ENCODE data around the gene SPATA20.

The SPATA20 gene

GRCh38 chr17:50605429-50605828, 58.5 kb downstream of the SPATA20 start:
- H4K20me1 ChIP-seq (ENCODE audit: insufficient read depth, low read length) = no peaks in the 10 kb centered on the region
- TF ChIP-seq EZH2phosphoT487 (IDR thresholded peaks at IDR 0.05; ENCODE audit: low read depth) = no peak
- no peak for TF ChIP-seq CTCF (IDR thresholded peaks at IDR 0.05; ENCODE audit: low read depth, low read length)
- H3K4me3 ChIP-seq (ENCODE audit: low read length) = no peak overlapping the region
- no peak overlapping the region for H3K27ac ChIP-seq (ENCODE audit: low read length)
- H3K4me2 ChIP-seq (ENCODE audit: low read length) = no peak overlapping the region
- H3K9ac ChIP-seq (ENCODE audit: low read length) = no peak overlapping the region
- no peaks in the 10 kb centered on the region for H3K36me3 ChIP-seq (replicated peaks; ENCODE audit: low read depth, low read length)
- H3K9me3 ChIP-seq (ENCODE audit: insufficient read depth, low read length) = no peaks in the 10 kb centered on the region
- H3K4me1 ChIP-seq (ENCODE audit: low read length) = 0 out of 2 replicates have a peak, but pooled peaks cover 5% of the 10 kb centered on the region
- peaks cover 62% of the 10 kb centered on the region for H3K27me3 ChIP-seq (ENCODE audit: low read depth, low read length)
- no peak overlapping the region for H2AFZ ChIP-seq (ENCODE audit: low read depth, low read length)
- no peaks in the 10 kb centered on the region for H3K79me2 ChIP-seq (ENCODE audit: low read length)

Measured in OCI-LY3 (cell line).